GM23338 (cell line): ENCODE data around the gene VEGFC. TPM values are rescaled to one million over a fixed set of nuclear protein-coding genes. Genes with fewer than 3 reads are reported as not detected.

Experiments
- ATAC-seq: fragments of 200-7000 bp; cut with Tn5 transposase; 3 replicates; pipeline ENCODE4 v1.9.1; 2020
- DNase-seq: peaks from one replicate; pipeline ENCODE4 v3.0.0-alpha.2; 2015; ENCODE audit warnings: low spot score
- H2AFZ ChIP-seq: fragments of 200-600 bp; sonication (generic); 2 replicates; pipeline ENCODE4 v1.8.0; 2016; ENCODE audit warnings: antibody characterized with exemption, mild to moderate bottlenecking, moderate library complexity
- H3F3A ChIP-seq: fragments of 200-600 bp; sonication (generic); replicated peaks from 2 replicates; pipeline ENCODE4 v1.8.0; 2017; ENCODE audit warnings: antibody characterized with exemption, mixed run types, low read depth
- H3K27ac ChIP-seq: fragments of 200-600 bp; sonication (generic); 2 replicates; pipeline ENCODE4 v1.6.1; 2016; ENCODE audit warnings: low read depth
- H3K27me3 ChIP-seq: fragments of 200-600 bp; sonication (generic); 2 replicates; pipeline ENCODE4 v1.8.0; 2016; ENCODE audit warnings: mild to moderate bottlenecking, mixed run types, moderate library complexity; ENCODE audit not compliant: insufficient read depth
- H3K36me3 ChIP-seq: fragments of 200-600 bp; sonication (generic); 2 replicates; pipeline ENCODE4 v1.8.0; 2016; ENCODE audit warnings: mild to moderate bottlenecking; ENCODE audit not compliant: insufficient read depth
- H3K4me1 ChIP-seq: fragments of 200-600 bp; sonication (generic); 2 replicates; pipeline ENCODE4 v1.8.0; 2016; ENCODE audit warnings: mild to moderate bottlenecking, moderate library complexity; ENCODE audit not compliant: insufficient read depth
- H3K4me2 ChIP-seq: fragments of 200-600 bp; sonication (generic); 2 replicates; pipeline ENCODE4 v1.7.1; 2017; ENCODE audit warnings: mixed run types
- H3K4me3 ChIP-seq: fragments of 200-600 bp; sonication (generic); 2 replicates; pipeline ENCODE4 v1.6.1; 2016; ENCODE audit warnings: mixed run types
- H3K79me2 ChIP-seq: fragments of 200-600 bp; sonication (generic); replicated peaks from 2 replicates; pipeline ENCODE4 v1.8.0; 2017; ENCODE audit warnings: mild to moderate bottlenecking; ENCODE audit not compliant: insufficient read depth
- H3K9me2 ChIP-seq: fragments of 200-600 bp; sonication (generic); 2 replicates; pipeline ENCODE4 v1.8.0; 2017; ENCODE audit not compliant: insufficient read depth
- H4K20me1 ChIP-seq: fragments of 200-600 bp; sonication (generic); replicated peaks from 2 replicates; pipeline ENCODE4 v1.8.0; 2017; ENCODE audit warnings: mild to moderate bottlenecking; ENCODE audit not compliant: insufficient read depth
- H3K27ac Mint-ChIP-seq: 2 replicates; pipeline ENCODE4 v1.8.0; 2020; ENCODE audit warnings: inconsistent platforms, mild to moderate bottlenecking, moderate library complexity, mixed read lengths
- H3K27me3 Mint-ChIP-seq: 3 replicates; pipeline ENCODE4 v1.8.0; 2022; ENCODE audit warnings: low read depth, mild to moderate bottlenecking, moderate library complexity, mixed read lengths, inconsistent platforms; ENCODE audit not compliant: insufficient read depth, poor library complexity
- H3K36me3 Mint-ChIP-seq: 3 replicates; pipeline ENCODE4 v1.8.0; 2021; ENCODE audit warnings: low read depth, mild to moderate bottlenecking, inconsistent platforms, moderate library complexity, mixed read lengths
- H3K4me1 Mint-ChIP-seq: 3 replicates; pipeline ENCODE4 v1.8.0; 2020; ENCODE audit warnings: mild to moderate bottlenecking, inconsistent platforms, mixed read lengths
- H3K4me3 Mint-ChIP-seq: 3 replicates; pipeline ENCODE4 v1.8.0; 2021; ENCODE audit warnings: moderate library complexity, mild to moderate bottlenecking, inconsistent platforms, mixed read lengths
- H3K9me3 Mint-ChIP-seq: 3 replicates; pipeline ENCODE4 v1.8.0; 2020; ENCODE audit warnings: moderate library complexity, mild to moderate bottlenecking, inconsistent platforms, mixed read lengths
- CREB1 ChIP-seq: fragments of 250-450 bp; sonication (Bioruptor Pico); IDR thresholded peaks from 2 replicates; pipeline ENCODE4 v1.5.0; 2020; ENCODE audit warnings: low read depth, mild to moderate bottlenecking, moderate library complexity
- CTCF ChIP-seq, 2 experiments: fragments of 200-600 bp in 1 of 2; sonication (generic) in 1 of 2; conservative IDR thresholded peaks; 2 replicates each; pipeline versions ENCODE4 v1.5.1 to v1.6.1; 2016 to 2017; ENCODE audit warnings: antibody characterized with exemption in 2 of 2, low read depth in 2 of 2, mild to moderate bottlenecking in 2 of 2, moderate library complexity in 1 of 2
- ETS1 ChIP-seq: IDR thresholded peaks from 2 replicates; pipeline ENCODE4 v1.6.1; 2016; ENCODE audit warnings: antibody characterized with exemption
- EZH2 ChIP-seq: fragments of 200-600 bp; sonication (generic); IDR thresholded peaks from one replicate; pipeline ENCODE4 v1.8.0; 2017; ENCODE audit warnings: antibody characterized with exemption, mild to moderate bottlenecking, low read depth; ENCODE audit not compliant: unreplicated experiment
- EZH2phosphoT487 ChIP-seq: fragments of 200-600 bp; sonication (generic); IDR thresholded peaks from one replicate; pipeline ENCODE4 v1.8.1; 2018; ENCODE audit warnings: antibody characterized with exemption; ENCODE audit not compliant: unreplicated experiment
- NANOG ChIP-seq: IDR thresholded peaks from 2 replicates; pipeline ENCODE4 v1.6.1; 2016; ENCODE audit warnings: antibody characterized with exemption, borderline replicate concordance
- POLR2AphosphoS5 ChIP-seq: IDR thresholded peaks from 2 replicates; pipeline ENCODE4 v1.6.1; 2016; ENCODE audit warnings: antibody characterized with exemption, low read depth
- STAT1 ChIP-seq: IDR thresholded peaks from one replicate; pipeline ENCODE4 v1.6.1; 2016; ENCODE audit warnings: antibody characterized with exemption; ENCODE audit not compliant: unreplicated experiment
- ZNF114 ChIP-seq: fragments of 250-450 bp; sonication (Bioruptor Pico); IDR thresholded peaks from 2 replicates; pipeline ENCODE4 v1.5.0; 2020; ENCODE audit warnings: mild to moderate bottlenecking, moderate library complexity
- ZNF462 ChIP-seq: fragments of 250-450 bp; sonication (Bioruptor Pico); IDR thresholded peaks from 2 replicates; pipeline ENCODE4 v1.5.0; 2020; ENCODE audit warnings: mild to moderate bottlenecking, moderate library complexity
- polyA plus RNA-seq: library from polyadenylated mRNA; unstranded; fragments of >200 nt; fragmentation: Nextera tagmentation; extraction: Ambion mirVana; gene quantifications from 2 replicates; pipeline ENCODE4 v1.2.1, GENCODE V29; 2016
- total RNA-seq: library from RNA; depleted of rRNA; stranded (reverse); fragments of >200 nt; shearing (Covaris generic); gene quantifications from 2 replicates; pipeline ENCODE4 v1.2.3, GENCODE V29; 2014

The VEGFC gene
- total and polyA plus RNA-seq, 2 experiments from 2014 or later: 0.87 to 1.1 TPM

- no peak for TF ChIP-seq ZNF462 (CRISPR knock-in tag)
- TF ChIP-seq NANOG: no peak
- no peak for TF ChIP-seq CTCF (conservative IDR thresholded peaks at IDR 0.05; ENCODE audit: low read depth in 2 of 2)
- no peak for TF ChIP-seq CREB1 (CRISPR knock-in tag)
- no peak for TF ChIP-seq STAT1
- no peak for TF ChIP-seq EZH2
Measured at GRCh38 chr4:176680668-176681180, 112.0 kb downstream of the VEGFC start (continued).

- Histone ChIP-seq H4K20me1 (no peaks in the 10 kb centered on the region), H3K9me2 (no peaks in the 10 kb centered on the region), H3K4me1 (peaks cover 3% of the 10 kb centered on the region; the same call in 1 of the 2 replicates), H3F3A (no peaks in the 10 kb centered on the region), H2AFZ (no peak overlapping the region), H3K36me3 (no peaks in the 10 kb centered on the region), H3K4me2 (no peak overlapping the region), H3K27me3 (no peaks in the 10 kb centered on the region), H3K27ac (no peak overlapping the region), H3K4me3 (no peak overlapping the region), H3K79me2 (no peaks in the 10 kb centered on the region)
- H3K4me1 Mint-ChIP-seq: peaks cover 11% of the 10 kb centered on the region; the same call in 2 of the 3 replicates
- no peak overlapping the region for H3K4me3 Mint-ChIP-seq
- H3K27me3 Mint-ChIP-seq: peaks cover 2% of the 10 kb centered on the region
- peaks cover 4% of the 10 kb centered on the region; the same call in 1 of the 3 replicates for H3K36me3 Mint-ChIP-seq
- ATAC-seq (no peak), DNase-seq (no peak)
- peaks cover 7% of the 10 kb centered on the region; the same call in 2 of the 3 replicates for H3K9me3 Mint-ChIP-seq
- no peak overlapping the region for H3K27ac Mint-ChIP-seq
- TF ChIP-seq ETS1: no peak
- TF ChIP-seq EZH2: no peak
- TF ChIP-seq CTCF (conservative IDR thresholded peaks at IDR 0.05; ENCODE audit: low read depth in 2 of 2): no peak
- no peak for TF ChIP-seq POLR2AphosphoS5
- TF ChIP-seq ZNF114: no peak
- TF ChIP-seq CREB1 (CRISPR knock-in tag): no peak
- no peak for TF ChIP-seq EZH2phosphoT487
- no peak for TF ChIP-seq NANOG
Measured at GRCh38 chr4:176676901-176677300, 115.8 kb downstream of the VEGFC start.
